DND-41 (cell line): ENCODE results near the gene BBLN.

Experiments
- EZH2 ChIP-seq: IDR thresholded peaks from 3 replicates; pipeline ENCODE4 v1.6.1; 2012; ENCODE audit warnings: borderline replicate concordance, low read depth, mild to moderate bottlenecking, moderate library complexity, low read length, inconsistent platforms; ENCODE audit not compliant: severe bottlenecking
- TF ChIP-seq, protein P1 (sequence below): IDR thresholded peaks from 2 replicates; pipeline ENCODE4 v1.5.1; 2012; ENCODE audit warnings: borderline replicate concordance, low read length, moderate library complexity, mild to moderate bottlenecking; ENCODE audit not compliant: poor library complexity, severe bottlenecking; ENCODE audit errors: extremely low read depth

DNA sequence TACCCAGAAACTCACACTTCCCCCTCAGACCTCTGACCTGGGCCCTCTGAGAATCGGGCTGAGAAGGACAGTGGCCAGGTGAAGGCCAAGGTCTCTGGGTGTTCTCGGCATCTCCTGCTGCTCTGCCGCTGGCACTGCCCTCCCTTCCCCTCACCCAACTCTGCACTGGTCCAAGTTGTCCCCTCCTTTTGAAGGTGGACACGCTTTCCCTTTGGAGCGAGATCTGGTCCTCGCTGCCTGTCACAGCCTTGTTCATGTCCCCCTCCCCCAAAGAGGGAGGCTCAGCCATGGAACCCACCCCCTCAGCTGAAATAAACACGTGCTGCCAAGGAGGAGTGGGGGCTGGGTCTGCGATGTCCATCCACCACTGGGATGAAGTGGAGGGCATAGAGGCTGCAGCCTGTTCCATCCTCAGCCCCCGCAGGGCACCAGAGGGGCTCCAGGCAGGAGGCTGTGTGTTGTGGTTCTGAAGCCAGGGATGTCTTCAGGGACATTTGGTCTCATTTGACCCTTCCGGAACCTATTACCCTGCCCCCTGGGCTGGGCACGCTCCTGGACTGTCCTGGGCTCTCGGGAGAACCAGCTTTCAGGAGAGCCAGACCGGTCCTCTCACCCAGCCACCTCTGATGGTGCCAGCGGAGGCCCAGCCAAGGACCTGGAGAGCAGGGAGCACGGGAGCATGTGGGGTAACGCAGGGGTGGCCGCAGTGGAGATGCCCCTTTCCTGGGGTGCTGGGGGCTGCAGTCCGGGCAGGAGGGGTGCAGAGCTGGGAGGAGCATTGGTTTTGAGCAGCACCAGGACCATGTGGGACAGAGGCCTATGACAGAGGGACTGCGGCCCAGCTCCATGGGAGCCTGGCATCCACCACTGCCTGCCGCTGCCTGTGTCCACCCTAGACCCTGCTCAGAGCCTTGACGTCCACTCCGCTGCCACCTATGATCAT lies 15.6 kb upstream of the BBLN start:
- TF ChIP-seq, protein P1, sequence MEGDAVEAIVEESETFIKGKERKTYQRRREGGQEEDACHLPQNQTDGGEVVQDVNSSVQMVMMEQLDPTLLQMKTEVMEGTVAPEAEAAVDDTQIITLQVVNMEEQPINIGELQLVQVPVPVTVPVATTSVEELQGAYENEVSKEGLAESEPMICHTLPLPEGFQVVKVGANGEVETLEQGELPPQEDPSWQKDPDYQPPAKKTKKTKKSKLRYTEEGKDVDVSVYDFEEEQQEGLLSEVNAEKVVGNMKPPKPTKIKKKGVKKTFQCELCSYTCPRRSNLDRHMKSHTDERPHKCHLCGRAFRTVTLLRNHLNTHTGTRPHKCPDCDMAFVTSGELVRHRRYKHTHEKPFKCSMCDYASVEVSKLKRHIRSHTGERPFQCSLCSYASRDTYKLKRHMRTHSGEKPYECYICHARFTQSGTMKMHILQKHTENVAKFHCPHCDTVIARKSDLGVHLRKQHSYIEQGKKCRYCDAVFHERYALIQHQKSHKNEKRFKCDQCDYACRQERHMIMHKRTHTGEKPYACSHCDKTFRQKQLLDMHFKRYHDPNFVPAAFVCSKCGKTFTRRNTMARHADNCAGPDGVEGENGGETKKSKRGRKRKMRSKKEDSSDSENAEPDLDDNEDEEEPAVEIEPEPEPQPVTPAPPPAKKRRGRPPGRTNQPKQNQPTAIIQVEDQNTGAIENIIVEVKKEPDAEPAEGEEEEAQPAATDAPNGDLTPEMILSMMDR, result no peak
- no peak for TF ChIP-seq EZH2
